ENCODE data around the gene GJA9. TPM values are rescaled to one million over a fixed set of nuclear protein-coding genes. Genes with fewer than 3 reads are reported as not detected.

The GJA9 gene
- total and polyA plus RNA-seq, 2 of the 8 experiments (the other 6 are each of a cell fraction or from before 2014, with no cell fraction given), result not detected

- TF ChIP-seq POLR2AphosphoS5 (IDR thresholded peaks at IDR 0.05; ENCODE audit: low read depth, low read length) (no peak), BRCA1 (IDR thresholded peaks at IDR 0.05; ENCODE audit: low read depth, low read length) (no peak; the same call in 1 of the 2 replicates), JUN (IDR thresholded peaks at IDR 0.05; ENCODE audit: low read depth, low read length) (no peak), MAX (IDR thresholded peaks at IDR 0.05) (no peak; the same call in none of the 2 replicates), MAFK (IDR thresholded peaks at IDR 0.05; ENCODE audit: low read depth, low read length) (no peak), TEAD4 (IDR thresholded peaks at IDR 0.05; ENCODE audit: low read depth, low read length) (no peak), RBBP5 (IDR thresholded peaks at IDR 0.05; ENCODE audit: borderline replicate concordance, low read depth, low read length) (0 out of 2 replicates have a peak, but pooled peaks have one; percentile 43)
Observed at GRCh38 chr1:38873027-38873969, 8.1 kb downstream of the GJA9 start, which contains the start of gene MYCBP (continued).
